HAP-1 (cell line): ENCODE data around the gene CENPH.
"Not testable (repeated sequence)": the region's sequence is repeated elsewhere in the genome, so short reads cannot be mapped to it uniquely, and the experiment has no call there.

Experiments
- DNase-seq, 2 experiments: peaks; one replicate each; pipeline ENCODE4 v3.0.0-alpha.2; 2016 to 2020; ENCODE audit warnings: low spot score in 2 of 2
- H3K27me3 ChIP-seq: fragments of 250-450 bp; sonication (Bioruptor Pico); 2 replicates; pipeline ENCODE4 v1.5.1; 2020; ENCODE audit warnings: low read depth, mild to moderate bottlenecking, moderate library complexity
- H3K36me3 ChIP-seq: fragments of 250-450 bp; sonication (Bioruptor Pico); replicated peaks from 2 replicates; pipeline ENCODE4 v1.5.1; 2020; ENCODE audit warnings: mild to moderate bottlenecking
- H3K4me1 ChIP-seq: fragments of 250-450 bp; sonication (Bioruptor Pico); 2 replicates; pipeline ENCODE4 v1.5.1; 2020; ENCODE audit warnings: mild to moderate bottlenecking
- H3K4me3 ChIP-seq: fragments of 250-450 bp; sonication (Bioruptor Pico); 2 replicates; pipeline ENCODE4 v1.5.1; 2020; ENCODE audit warnings: mild to moderate bottlenecking, moderate library complexity
- H3K9me3 ChIP-seq: fragments of 250-450 bp; sonication (Bioruptor Pico); 2 replicates; pipeline ENCODE4 v1.5.1; 2020; ENCODE audit warnings: mild to moderate bottlenecking, moderate library complexity
- in situ Hi-C: fragments of 300-500 bp; cut with MboI; formaldehyde crosslinking; loops from 3 replicates; pipeline ENCODE4 v1.14.3; 2020; ENCODE audit warnings: low sequenced_read_pairs, inconsistent platforms, mixed read lengths

CENPH gene

GRCh38 chr5:69242215-69242927 lies 53.0 kb downstream of the CENPH start:
- no peak for DNase-seq
- H3K4me3 ChIP-seq: no peak overlapping the region
- H3K9me3 ChIP-seq: no peaks in the 10 kb centered on the region; the same call in 1 of the 2 replicates
- in situ Hi-C loops: loop anchor here (25.0 kb wide), 1 partner anchor 95 kb away; the partner anchor contains the start of gene CCDC125
- H3K27me3 ChIP-seq: no peaks in the 10 kb centered on the region
- no peaks in the 10 kb centered on the region for H3K4me1 ChIP-seq
- peaks cover 29% of the 10 kb centered on the region for H3K36me3 ChIP-seq

DNA sequence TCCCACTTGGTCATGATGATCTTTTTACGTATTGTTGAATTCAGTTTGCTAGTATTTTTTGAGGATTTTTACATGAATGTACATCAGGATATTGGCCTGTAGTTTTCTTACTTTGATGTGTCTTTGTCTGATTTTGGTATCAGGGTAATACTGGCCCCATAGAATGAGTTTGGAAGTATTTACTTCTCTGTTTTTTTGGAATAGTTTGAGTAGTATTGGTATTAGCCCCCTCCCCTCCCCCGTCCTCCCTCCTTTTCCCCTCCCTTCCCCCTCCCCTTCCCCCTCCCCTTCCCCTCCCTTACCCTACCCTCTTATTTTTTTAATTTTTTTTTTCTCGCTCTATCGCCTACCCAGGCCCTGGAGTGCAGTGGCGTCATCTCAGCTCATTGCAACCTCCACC lies 55.6 kb downstream of the CENPH start:
- in situ Hi-C loops: loop anchor here (25.0 kb wide), 1 partner anchor 92 kb away; the partner anchor contains the start of gene CCDC125
- H3K36me3 ChIP-seq: peaks cover 18% of the 10 kb centered on the region
- H3K27me3 ChIP-seq: no peaks in the 10 kb centered on the region
- H3K9me3 ChIP-seq: no peaks in the 10 kb centered on the region; the same call in 1 of the 2 replicates
- H3K4me1 ChIP-seq: no peaks in the 10 kb centered on the region
- DNase-seq: no peak
- H3K4me3 ChIP-seq: no peak overlapping the region

DNA sequence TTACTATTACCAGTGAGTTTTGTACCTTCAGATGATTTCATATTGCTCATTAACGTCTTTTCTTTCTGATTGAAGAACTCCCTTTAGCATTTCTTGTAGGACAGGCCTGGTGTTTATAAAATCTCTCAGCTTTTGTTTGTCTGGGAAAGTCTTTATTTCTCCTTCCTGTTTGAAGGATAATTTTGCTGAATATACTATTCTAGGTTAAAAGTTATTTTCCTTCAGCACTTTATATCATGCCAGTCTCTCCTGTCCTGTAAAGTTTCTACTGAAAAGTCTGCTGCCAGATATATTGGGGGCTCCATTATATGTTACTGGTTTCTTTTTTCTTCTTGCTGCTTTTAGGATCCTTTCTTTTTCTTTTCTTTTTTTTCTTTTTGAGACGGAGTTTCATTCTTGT lies 58.6 kb downstream of the CENPH start:
- peaks cover 8% of the 10 kb centered on the region for H3K36me3 ChIP-seq
- H3K27me3 ChIP-seq: no peaks in the 10 kb centered on the region
- in situ Hi-C loops: loop anchor here (25.0 kb wide), 1 partner anchor 89 kb away; the partner anchor contains the start of gene CCDC125
- H3K4me1 ChIP-seq: no peaks in the 10 kb centered on the region
- H3K4me3 ChIP-seq: no peak overlapping the region
- no peak for DNase-seq
- no peaks in the 10 kb centered on the region for H3K9me3 ChIP-seq

DNA sequence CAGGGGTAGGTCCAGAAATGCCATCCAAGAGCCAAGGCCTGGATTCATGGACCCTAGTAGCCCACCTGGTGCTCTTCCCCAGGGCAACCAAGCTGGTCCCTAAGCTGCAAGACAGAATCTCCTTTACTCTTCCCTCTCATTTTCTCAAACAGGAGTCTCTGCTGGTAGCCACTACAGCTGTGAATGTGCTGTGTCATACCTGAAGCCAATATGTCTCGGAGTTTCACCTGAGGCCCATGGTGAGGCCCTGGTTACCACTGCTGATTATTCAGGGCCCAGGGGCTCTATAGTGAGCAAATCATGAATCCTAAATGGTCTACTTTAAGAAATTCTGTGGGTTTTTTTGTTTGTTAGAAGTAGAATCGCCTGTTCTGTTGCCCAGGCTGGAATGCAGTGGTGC lies 61.2 kb downstream of the CENPH start:
- DNase-seq: no peak
- no peaks in the 10 kb centered on the region for H3K9me3 ChIP-seq
- in situ Hi-C loops: no loop called here
- H3K4me1 ChIP-seq: no peaks in the 10 kb centered on the region
- H3K4me3 ChIP-seq: no peak overlapping the region
- peaks cover 11% of the 10 kb centered on the region for H3K36me3 ChIP-seq
- no peaks in the 10 kb centered on the region for H3K27me3 ChIP-seq

- no peaks in the 10 kb centered on the region for H3K27me3 ChIP-seq
- no peak for DNase-seq
- no peak overlapping the region for H3K4me3 ChIP-seq
- H3K4me1 ChIP-seq: no peaks in the 10 kb centered on the region
- H3K36me3 ChIP-seq: peaks cover 16% of the 10 kb centered on the region
- in situ Hi-C loops: no loop called here
- H3K9me3 ChIP-seq: no peaks in the 10 kb centered on the region
These were observed 63.1 kb downstream of the CENPH start for GRCh38 chr5:69252437-69252836.

DNA sequence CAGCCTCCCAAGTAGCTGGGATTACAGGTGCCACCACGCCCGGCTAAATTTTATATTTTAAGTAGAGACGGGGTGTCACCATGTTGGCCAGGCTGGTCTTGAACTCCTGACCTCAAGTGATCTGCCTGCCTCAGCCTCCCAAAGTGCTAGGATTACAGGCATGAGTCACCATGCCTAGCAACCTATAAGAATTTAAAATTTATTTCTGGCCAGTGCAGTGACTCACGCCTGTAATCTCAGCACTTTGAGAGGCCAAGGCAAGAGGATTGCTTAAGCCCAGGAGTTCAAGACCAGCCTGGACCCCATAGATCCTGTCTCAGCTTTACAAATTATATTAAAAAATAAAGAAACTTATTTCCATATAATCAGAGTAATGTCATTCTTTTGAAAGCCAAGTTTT lies 66.6 kb downstream of the CENPH start:
- H3K4me3 ChIP-seq, in situ Hi-C loops, H3K4me1 ChIP-seq, H3K27me3 ChIP-seq, DNase-seq, H3K9me3 ChIP-seq: not testable (repeated sequence)
- peaks cover 27% of the 10 kb centered on the region for H3K36me3 ChIP-seq

DNA sequence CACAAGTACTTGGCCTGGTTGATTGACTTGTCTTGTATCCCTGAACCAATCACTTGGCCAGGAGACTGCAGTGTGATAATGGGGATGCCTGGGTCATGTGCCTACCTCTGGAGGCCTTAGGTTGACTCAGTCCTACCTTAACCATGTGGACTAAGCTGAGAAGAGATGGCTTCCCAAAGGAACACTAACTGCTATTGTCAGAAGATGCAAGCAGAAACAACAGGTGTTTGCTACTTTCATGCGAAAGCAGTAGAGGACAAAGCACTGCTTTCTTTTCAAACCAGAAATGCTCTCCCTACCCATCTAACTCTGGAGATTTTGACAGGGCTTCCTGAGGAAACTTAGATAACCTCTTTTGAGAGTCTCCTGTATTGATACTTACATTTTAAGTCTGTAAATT lies 68.2 kb downstream of the CENPH start:
- DNase-seq: no peak
- Histone ChIP-seq H3K4me1 (no peaks in the 10 kb centered on the region), H3K9me3 (no peaks in the 10 kb centered on the region), H3K36me3 (peaks cover 39% of the 10 kb centered on the region), H3K27me3 (no peaks in the 10 kb centered on the region), H3K4me3 (no peak overlapping the region)
- in situ Hi-C loops: no loop called here
